Hepatocyte (in vitro differentiated cells): ENCODE data around the gene RBM38. TPM values are rescaled to one million over a fixed set of nuclear protein-coding genes. Genes with fewer than 3 reads are reported as not detected.
"Not testable (repeated sequence)": the region's sequence is repeated elsewhere in the genome, so short reads cannot be mapped to it uniquely, and the experiment has no call there.

ENCODE experiments used
- DNase-seq: peaks from one replicate; pipeline ENCODE4 v3.0.0-alpha.2; 2016; ENCODE audit warnings: low spot score
- H2AFZ ChIP-seq: fragments of 200-600 bp; sonication (generic); 2 replicates; pipeline ENCODE4 v1.6.0; 2016; ENCODE audit warnings: antibody characterized with exemption, mild to moderate bottlenecking
- H3K27ac ChIP-seq: fragments of 200-600 bp; sonication (generic); 2 replicates; pipeline ENCODE4 v1.5.1; 2016; ENCODE audit warnings: mild to moderate bottlenecking
- H3K27me3 ChIP-seq: fragments of 200-600 bp; sonication (generic); 2 replicates; pipeline ENCODE4 v1.6.1; 2016
- H3K36me3 ChIP-seq: fragments of 200-600 bp; sonication (generic); replicated peaks from 2 replicates; pipeline ENCODE4 v1.5.1; 2016; ENCODE audit warnings: low read depth; ENCODE audit not compliant: insufficient read depth
- H3K4me1 ChIP-seq: fragments of 200-600 bp; sonication (generic); 2 replicates; pipeline ENCODE4 v1.5.1; 2016; ENCODE audit warnings: mild to moderate bottlenecking, moderate library complexity; ENCODE audit not compliant: insufficient read depth
- H3K4me2 ChIP-seq: fragments of 200-600 bp; sonication (generic); 2 replicates; pipeline ENCODE4 v1.6.0; 2016
- H3K4me3 ChIP-seq: fragments of 200-600 bp; sonication (generic); 2 replicates; pipeline ENCODE4 v1.5.1; 2016; ENCODE audit warnings: mild to moderate bottlenecking
- H3K79me2 ChIP-seq: fragments of 200-600 bp; sonication (generic); 2 replicates; pipeline ENCODE4 v1.6.0; 2017; ENCODE audit warnings: mild to moderate bottlenecking
- H3K9me2 ChIP-seq: fragments of 200-600 bp; sonication (generic); replicated peaks from 2 replicates; pipeline ENCODE4 v1.6.0; 2017; ENCODE audit warnings: mild to moderate bottlenecking; ENCODE audit not compliant: insufficient read depth
- H3K9me3 ChIP-seq: fragments of 200-600 bp; sonication (generic); 2 replicates; pipeline ENCODE4 v1.5.1; 2016; ENCODE audit warnings: low read depth, mild to moderate bottlenecking
- H4K20me1 ChIP-seq: fragments of 200-600 bp; sonication (generic); 2 replicates; pipeline ENCODE4 v1.6.0; 2016; ENCODE audit warnings: mild to moderate bottlenecking; ENCODE audit not compliant: insufficient read depth, poor library complexity, severe bottlenecking
- CTCF ChIP-seq: fragments of 200-600 bp; sonication (generic); IDR thresholded peaks from 2 replicates; pipeline ENCODE4 v1.5.1; 2016; ENCODE audit warnings: antibody characterized with exemption, mild to moderate bottlenecking; ENCODE audit not compliant: poor library complexity
- EZH2 ChIP-seq: fragments of 200-600 bp; sonication (generic); IDR thresholded peaks from 2 replicates; pipeline ENCODE4 v1.6.1; 2016; ENCODE audit warnings: antibody characterized with exemption, mild to moderate bottlenecking, borderline replicate concordance
- EZH2phosphoT487 ChIP-seq: fragments of 200-600 bp; sonication (generic); IDR thresholded peaks from one replicate; pipeline ENCODE4 v1.6.1; 2018; ENCODE audit warnings: antibody characterized with exemption, mild to moderate bottlenecking, low read depth, moderate library complexity; ENCODE audit not compliant: unreplicated experiment, severe bottlenecking
- WGBS: methylation state at CpG from one replicate; pipeline ENCODE4 v1.1.6; 2016; ENCODE audit warnings: low lambda C conversion rate; ENCODE audit errors: missing lambda C conversion rate; 5-methylcytosine and 5-hydroxymethylcytosine counted together
- polyA plus RNA-seq: library from polyadenylated mRNA; unstranded; fragments of >200 nt; fragmentation: Nextera tagmentation; extraction: Ambion mirVana; gene quantifications from 2 replicates; pipeline ENCODE4 v1.2.1, GENCODE V29; 2016
- total RNA-seq: library from RNA; depleted of rRNA; stranded (reverse); fragments of >200 nt; gene quantifications from 2 replicates; pipeline ENCODE4 v1.2.3, GENCODE V29; 2014

The RBM38 gene
- total and polyA plus RNA-seq, 2 experiments from 2014 or later, result 16.1 to 19.6 TPM

- Histone ChIP-seq H3K79me2 (no peaks in the 10 kb centered on the region), H4K20me1 (no peaks in the 10 kb centered on the region), H3K27ac (no peak overlapping the region), H3K27me3 (no peaks in the 10 kb centered on the region), H3K4me2 (no peak overlapping the region), H3K4me1 (no peaks in the 10 kb centered on the region), H3K9me3 (no peaks in the 10 kb centered on the region), H3K9me2 (no peaks in the 10 kb centered on the region), H3K4me3 (no peak overlapping the region), H2AFZ (no peak overlapping the region), H3K36me3 (no peaks in the 10 kb centered on the region)
- TF ChIP-seq EZH2 (no peak), EZH2phosphoT487 (no peak), CTCF (no peak)
- no peak for DNase-seq
- WGBS, result 80% methylated on average over 11 of the region's 11 CpGs
Measured at GRCh38 chr20:57429159-57429496, 37.9 kb downstream of the RBM38 start.

- Histone ChIP-seq H3K4me3 (no peak overlapping the region), H3K27ac (no peak overlapping the region), H3K36me3 (no peaks in the 10 kb centered on the region), H3K9me3 (no peaks in the 10 kb centered on the region), H4K20me1 (no peaks in the 10 kb centered on the region), H3K4me1 (no peaks in the 10 kb centered on the region), H2AFZ (no peak overlapping the region), H3K4me2 (no peak overlapping the region), H3K79me2 (no peaks in the 10 kb centered on the region), H3K27me3 (no peaks in the 10 kb centered on the region), H3K9me2 (no peaks in the 10 kb centered on the region)
- WGBS, result 91% methylated on average over 7 of the region's 7 CpGs
- DNase-seq, result no peak
- TF ChIP-seq EZH2phosphoT487, result no peak
- TF ChIP-seq EZH2, result no peak
- no peak for TF ChIP-seq CTCF
Measured at GRCh38 chr20:57429580-57430200, 38.5 kb downstream of the RBM38 start.

- H3K9me3 ChIP-seq, H3K79me2 ChIP-seq, H2AFZ ChIP-seq, H3K27me3 ChIP-seq, H3K4me3 ChIP-seq, H3K27ac ChIP-seq, H3K4me1 ChIP-seq, DNase-seq, H4K20me1 ChIP-seq, H3K9me2 ChIP-seq, H3K4me2 ChIP-seq, H3K36me3 ChIP-seq: not testable (repeated sequence)
- WGBS, result 95% methylated on average over 4 of the region's 4 CpGs
Measured at GRCh38 chr20:57430201-57430596, 39.0 kb downstream of the RBM38 start.

GRCh38 chr20:57431539-57431835, 40.3 kb downstream of the RBM38 start:
- Histone ChIP-seq H4K20me1 (no peaks in the 10 kb centered on the region), H3K9me3 (no peaks in the 10 kb centered on the region), H3K4me2 (no peak overlapping the region), H3K36me3 (no peaks in the 10 kb centered on the region), H3K9me2 (no peaks in the 10 kb centered on the region), H3K27ac (no peak overlapping the region), H3K4me1 (no peaks in the 10 kb centered on the region), H2AFZ (no peak overlapping the region), H3K4me3 (no peak overlapping the region), H3K27me3 (no peaks in the 10 kb centered on the region), H3K79me2 (no peaks in the 10 kb centered on the region)
- no peak for TF ChIP-seq EZH2
- no peak for TF ChIP-seq EZH2phosphoT487
- no peak for TF ChIP-seq CTCF
- WGBS, result 77% methylated on average over 5 of the region's 5 CpGs
- no peak for DNase-seq
